Hematopoietic multipotent progenitor cell treated with erythropoietin and hydrocortisone succinate and interleukin-3 and kit ligand, for 15 days (in vitro differentiated cells): ENCODE measurements around the gene PDE11A.

Experiments used
- DNase-seq: peaks from one replicate; pipeline ENCODE4 v3.0.0-alpha.2; 2015; ENCODE audit warnings: low spot score

PDE11A gene

GRCh38 chr2:177597759-177598158 lies 474.8 kb downstream of the PDE11A start:
- no peak for DNase-seq

GRCh38 chr2:177596866-177597265 lies 475.7 kb downstream of the PDE11A start:
- DNase-seq, result no peak

- DNase-seq, result no peak
Measured at GRCh38 chr2:177595126-177595845, 477.3 kb downstream of the PDE11A start.

GRCh38 chr2:177593402-177593801 lies 479.2 kb downstream of the PDE11A start:
- no peak for DNase-seq

GRCh38 chr2:177592945-177593344 lies 479.6 kb downstream of the PDE11A start:
- DNase-seq, result no peak

GRCh38 chr2:177592397-177592796 lies 480.2 kb downstream of the PDE11A start:
- no peak for DNase-seq

GRCh38 chr2:177589186-177589585 lies 483.4 kb downstream of the PDE11A start:
- no peak for DNase-seq

GRCh38 chr2:177588671-177589070 lies 483.9 kb downstream of the PDE11A start:
- no peak for DNase-seq

- no peak for DNase-seq
Measured at GRCh38 chr2:177587371-177587770, 485.2 kb downstream of the PDE11A start.

- DNase-seq, result no peak
Measured at GRCh38 chr2:177586154-177586553, 486.4 kb downstream of the PDE11A start.

- DNase-seq, result no peak
Measured at GRCh38 chr2:177585234-177585863, 487.2 kb downstream of the PDE11A start.

GRCh38 chr2:177584030-177584692 lies 488.4 kb downstream of the PDE11A start:
- DNase-seq, result no peak

GRCh38 chr2:177582000-177582399 lies 490.6 kb downstream of the PDE11A start:
- no peak for DNase-seq

GRCh38 chr2:177579486-177580036 lies 493.0 kb downstream of the PDE11A start:
- DNase-seq, result no peak

- no peak for DNase-seq
Measured at GRCh38 chr2:177578454-177578853, 494.1 kb downstream of the PDE11A start.

GRCh38 chr2:177577075-177577474 lies 495.5 kb downstream of the PDE11A start:
- DNase-seq, result no peak

- DNase-seq, result no peak
Measured at GRCh38 chr2:177575358-177575757, 497.2 kb downstream of the PDE11A start.

- DNase-seq, result no peak
Measured at GRCh38 chr2:177574356-177574755, 498.2 kb downstream of the PDE11A start.
